HG03108 (cell line): ENCODE results near the gene PTPRN2.

ENCODE experiments used
- ATAC-seq: cut with Tn5 transposase; IDR thresholded peaks from one replicate; pipeline ENCODE4 v1.9.1; 2021; ENCODE audit warnings: moderate library complexity; ENCODE audit not compliant: unreplicated experiment

PTPRN2 gene

DNA sequence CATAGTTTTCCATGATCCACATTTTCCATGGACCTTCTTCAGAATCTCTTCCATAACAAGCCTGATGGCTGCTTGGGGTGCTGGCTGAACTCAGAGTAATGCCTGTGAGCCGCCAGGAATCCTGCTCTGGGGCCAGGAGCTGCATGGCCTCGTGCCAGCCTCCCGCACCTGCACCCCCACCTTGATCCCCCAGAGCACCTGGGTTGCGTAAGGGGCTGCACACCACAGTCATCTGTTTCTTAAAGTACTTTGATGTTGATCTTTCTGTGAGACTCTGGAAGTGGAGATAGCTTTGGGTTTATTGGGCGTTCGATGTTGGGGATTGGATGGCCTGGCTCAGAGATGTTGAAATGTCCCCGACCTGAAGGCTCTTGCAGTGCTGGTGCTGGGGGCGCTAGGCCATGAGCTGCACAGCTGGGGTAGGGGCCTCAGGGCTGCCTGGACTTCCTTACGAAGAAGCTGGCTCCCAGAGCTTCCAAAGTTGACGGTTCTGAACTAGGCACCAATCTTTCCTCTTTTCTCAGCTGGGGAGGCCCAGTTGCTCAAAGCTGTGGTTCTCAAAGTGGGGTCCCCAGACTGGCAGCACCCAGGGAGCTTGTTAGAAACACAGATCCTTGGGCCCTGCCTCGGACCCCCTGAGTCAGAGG is 716.9 kb downstream of the PTPRN2 start:
- ATAC-seq = no peak

DNA sequence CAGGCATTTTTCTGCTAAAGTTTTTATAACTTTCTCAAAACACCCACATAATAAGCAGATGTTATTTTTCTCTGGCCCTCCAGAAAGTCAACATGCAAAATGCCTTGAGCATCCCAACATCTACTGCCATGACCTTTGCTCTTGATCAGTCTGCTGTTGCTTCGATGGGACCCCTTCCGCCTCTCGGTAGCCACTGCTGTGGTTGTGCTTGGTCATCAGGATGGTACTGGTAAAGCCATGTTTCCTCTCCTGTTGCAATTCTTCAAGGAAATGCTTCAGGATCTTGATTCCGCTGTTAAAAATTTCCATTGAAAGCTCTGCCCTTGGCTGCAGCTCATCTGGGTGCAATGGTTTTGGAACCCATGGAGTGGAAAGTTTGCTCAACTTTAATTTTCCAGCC is 717.8 kb downstream of the PTPRN2 start:
- ATAC-seq = no peak

DNA sequence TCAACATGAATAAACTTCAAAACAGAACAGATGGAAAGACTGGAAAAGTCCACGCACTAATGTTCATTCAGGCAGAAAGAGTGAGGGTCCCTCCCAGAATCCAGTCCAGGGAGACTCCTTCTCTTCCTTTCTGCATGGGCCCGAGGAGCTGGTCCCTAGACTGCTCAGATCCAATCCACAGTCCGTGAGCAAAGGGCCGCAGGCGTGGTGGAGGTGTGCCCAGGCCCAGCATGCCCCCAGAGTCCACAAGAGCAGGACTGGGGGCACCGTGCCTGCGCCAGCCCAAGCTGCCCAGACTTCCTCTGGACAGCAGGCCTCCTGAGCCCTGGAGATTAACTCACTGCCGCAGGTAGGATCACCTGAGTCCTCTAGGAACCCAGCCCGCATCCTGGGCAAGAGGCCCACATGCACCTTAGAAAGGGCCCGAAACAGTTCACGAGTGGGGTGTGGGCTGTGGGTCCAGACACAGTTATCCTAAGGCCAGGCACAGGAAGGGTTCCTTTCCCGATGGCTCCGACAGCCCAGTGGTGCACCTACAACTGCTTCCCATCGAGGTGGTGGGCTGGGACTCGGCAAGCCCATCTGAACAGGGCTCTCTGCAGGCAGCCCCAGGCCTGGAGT is 719.8 kb downstream of the PTPRN2 start:
- no peak for ATAC-seq

DNA sequence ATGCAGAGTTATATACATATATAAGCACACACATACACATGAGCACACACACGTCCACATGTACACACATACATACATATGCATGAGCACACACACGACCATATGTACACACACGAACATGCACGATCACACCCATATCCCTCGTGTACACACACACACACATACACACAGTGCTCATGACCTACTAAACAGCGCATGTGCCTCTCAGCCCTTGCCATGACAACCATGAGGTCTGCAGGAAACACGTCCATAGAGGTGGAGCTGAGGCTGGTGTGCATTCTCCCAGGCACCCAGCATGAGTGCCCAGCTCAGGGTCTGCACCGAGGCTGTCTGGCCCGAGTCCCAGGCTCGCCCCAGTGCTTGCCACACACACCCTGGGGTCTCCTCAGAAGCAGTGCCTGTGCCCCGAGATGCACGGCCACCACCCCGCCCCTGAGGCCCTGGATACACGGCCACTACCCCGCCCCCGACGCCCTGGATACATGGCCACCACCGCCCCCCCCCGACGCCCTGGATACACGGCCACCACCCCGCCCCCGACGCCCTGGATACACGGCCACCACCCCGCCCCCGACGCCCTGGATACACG is 721.2 kb downstream of the PTPRN2 start:
- no peak for ATAC-seq

DNA sequence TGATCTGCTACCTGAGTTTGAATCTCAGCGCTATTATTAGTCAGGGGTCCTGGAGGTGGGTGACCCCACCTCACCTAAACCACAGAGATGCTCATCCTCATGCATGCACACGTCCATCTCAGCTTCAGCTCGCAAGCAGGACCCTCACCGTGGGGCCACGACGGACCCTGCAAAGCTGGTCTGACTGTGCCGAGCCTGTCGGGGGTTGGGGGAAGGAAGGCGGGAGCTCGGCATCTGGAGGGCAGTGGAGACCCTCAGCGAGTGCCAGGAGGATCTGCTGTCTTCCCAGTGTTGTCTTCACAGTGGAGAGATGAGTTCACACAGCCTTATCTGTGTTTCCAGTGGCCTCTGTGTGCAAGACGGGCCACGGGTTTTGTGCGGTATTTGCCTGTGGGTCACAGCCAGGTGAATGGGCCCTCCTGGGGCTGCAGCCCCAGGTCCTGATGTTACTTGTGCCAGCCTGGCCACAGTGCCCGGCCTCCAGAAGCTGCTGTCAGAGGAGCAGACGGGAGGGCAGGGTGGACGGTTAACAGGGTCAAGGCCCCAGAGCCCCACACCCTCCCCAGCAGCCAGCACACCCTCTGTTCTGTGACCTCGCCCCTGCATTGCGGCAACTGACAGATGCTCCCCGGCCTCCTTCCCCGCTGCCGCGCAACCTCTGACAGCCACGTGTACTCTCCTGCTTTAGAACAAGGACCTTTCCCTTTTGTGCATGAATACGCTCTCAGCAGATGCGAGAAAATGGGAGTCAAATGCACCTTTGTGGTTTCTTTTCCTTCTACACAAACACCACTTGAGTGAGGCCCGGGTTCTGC is 722.1 kb downstream of the PTPRN2 start:
- no peak for ATAC-seq

DNA sequence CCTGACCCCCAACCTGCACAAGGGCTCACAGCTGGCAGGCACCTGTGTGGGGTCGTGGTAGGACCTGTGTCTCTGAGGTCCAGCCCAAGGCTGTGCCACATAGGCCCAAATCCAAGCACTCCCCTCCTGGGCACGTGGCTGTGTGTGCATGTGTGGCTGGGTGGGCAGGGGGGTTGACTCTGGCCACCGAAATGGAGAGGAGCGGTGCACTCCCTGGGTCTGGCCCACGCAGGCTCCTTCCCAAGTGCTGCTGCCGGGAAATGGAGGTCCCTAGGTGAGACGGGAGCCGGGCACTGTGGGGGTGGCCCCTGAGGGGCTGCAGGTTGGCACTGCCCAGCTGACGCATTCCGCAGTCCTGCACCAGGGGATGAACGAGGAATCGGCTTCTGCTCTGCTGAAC is 722.7 kb downstream of the PTPRN2 start:
- ATAC-seq = no peak

DNA sequence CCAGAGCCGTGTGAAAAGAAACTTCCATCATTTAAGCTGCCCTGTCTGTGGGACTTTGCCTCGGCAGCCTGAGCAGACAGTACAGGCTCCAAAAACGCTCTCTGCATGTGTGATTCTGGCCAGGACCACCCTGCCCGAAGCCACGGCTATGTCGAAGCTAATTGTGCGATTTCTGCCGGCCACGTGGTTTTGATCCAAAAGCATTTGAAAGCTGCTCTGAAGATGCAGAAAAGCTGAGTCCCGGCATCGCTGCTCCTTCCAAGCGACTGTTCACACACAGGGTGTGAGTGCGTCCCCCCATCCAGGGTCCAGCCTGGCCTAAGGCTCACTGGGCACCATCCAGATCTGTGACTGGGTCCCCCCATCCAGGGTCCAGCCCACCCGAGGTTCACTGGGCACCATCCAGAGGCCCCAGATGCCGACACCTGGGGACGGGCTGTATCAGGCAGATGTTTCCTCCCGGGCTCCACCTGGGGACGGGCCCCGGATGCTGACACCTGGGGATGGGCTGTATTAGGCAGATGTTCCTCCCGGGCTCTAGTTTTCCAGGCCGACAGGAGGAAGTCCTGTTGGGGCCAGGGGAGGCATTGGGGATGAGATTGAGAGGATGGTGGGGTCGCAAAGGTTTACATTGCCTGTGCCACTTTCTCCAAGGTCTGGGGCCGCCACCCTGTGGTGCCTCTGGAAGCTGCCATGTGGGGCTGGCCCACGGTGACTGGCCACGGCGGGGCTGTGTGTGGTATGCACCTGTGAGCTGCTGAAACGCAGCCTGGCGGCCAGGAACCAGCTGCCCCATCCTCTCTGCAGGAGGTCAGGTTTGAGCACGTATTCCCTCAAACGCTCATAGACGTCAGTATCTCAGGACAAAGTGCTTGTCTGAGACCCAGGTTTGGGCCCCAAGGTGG is 723.5 kb downstream of the PTPRN2 start:
- no peak for ATAC-seq

DNA sequence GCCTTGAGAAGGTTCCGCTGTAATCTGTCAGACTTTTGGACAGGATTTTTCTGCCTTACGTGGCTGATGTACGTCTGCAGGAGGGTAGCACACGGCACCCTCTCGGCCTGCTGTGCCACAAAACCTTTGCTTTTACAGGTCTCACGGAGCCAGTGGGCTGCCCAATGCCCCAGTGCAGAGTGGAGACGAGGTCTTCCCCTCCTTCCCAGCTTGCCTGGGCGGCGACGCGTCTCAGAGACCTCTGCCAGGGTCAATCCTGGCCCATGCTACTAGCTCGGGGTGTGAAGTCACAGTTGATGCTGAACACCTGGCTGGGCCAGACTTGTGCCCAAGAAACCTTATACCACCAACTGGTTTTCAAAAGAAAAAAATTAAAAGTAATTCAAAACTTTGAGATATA is 724.4 kb downstream of the PTPRN2 start:
- no peak for ATAC-seq

DNA sequence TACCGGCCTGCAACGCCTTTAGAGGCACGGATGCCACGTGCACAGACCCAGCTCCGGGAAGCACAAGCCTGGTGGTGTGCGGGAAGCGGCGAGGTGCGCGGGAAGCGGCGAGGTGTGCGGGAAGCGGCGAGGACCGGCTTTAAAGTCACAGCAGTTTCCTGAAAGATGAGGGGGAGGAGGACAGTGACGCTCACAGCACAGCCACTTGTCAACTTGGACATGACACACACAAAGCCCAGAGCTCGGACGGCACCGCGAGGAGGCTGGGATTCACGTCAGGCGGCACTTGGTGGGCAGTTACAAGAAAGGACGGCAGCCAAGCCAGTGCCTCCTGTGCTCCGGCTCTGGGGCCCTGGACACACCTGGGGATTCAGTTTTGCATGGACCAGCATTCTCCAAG is 724.9 kb downstream of the PTPRN2 start:
- ATAC-seq = no peak

DNA sequence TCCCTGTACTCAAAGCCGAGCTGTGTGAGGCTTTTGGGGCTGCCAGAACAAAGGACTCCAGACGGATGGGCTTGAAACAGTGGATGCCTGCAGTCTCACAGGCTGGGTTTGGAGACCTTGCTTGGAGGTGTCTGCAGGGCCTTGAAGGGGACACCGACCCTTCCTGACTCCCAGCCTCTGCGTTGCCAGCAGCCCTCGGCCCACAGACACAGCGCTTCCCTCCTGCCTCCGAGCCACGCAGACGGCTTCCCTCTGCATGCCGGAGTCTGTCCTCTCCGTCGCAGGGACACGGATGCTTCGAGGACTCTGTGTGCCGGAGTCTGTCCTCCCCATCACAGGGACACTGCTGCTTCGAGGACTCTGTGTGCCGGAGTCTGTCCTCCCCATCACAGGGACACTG is 726.1 kb downstream of the PTPRN2 start:
- no peak for ATAC-seq

DNA sequence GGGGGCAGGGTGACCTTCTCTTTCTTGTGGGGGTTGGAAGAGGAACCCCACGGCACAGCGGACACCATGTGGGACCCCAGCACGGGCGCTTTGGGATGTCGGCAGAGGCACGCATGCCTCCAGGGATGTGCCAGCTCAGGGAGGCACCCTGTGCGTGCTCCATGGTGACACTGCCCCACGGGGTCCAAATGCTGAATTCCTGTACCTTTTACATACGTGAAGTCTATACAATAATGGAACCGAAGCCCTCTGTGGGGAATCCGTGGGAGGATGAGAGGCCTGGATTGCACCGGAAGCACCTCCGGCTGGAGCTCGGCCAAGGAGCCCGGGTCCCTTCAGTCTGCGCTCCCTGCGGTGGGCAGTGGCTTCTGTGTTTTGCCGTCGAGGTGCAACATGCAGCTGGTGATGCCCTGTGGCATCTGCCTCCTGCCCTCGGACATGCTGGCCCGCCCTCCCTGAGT is 726.6 kb downstream of the PTPRN2 start:
- ATAC-seq = no peak

DNA sequence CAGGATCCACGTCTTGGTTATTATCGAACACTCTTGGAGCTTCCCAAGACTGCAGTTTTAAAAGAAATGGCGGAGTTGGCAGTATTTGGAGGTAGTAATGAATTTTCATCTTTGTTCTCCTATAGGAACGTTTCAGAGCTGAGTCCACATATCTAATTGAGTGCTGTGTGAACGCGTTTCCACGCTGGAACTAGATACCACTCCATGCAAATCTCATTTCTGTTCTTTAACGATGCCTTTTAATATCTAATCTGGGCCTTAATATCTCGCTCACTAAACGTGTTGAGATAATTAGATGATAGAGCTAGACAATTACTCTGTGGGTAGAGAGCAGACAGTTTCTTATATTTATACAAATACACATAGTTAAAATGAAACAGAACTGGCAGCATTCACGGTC is 727.2 kb downstream of the PTPRN2 start:
- ATAC-seq = no peak

DNA sequence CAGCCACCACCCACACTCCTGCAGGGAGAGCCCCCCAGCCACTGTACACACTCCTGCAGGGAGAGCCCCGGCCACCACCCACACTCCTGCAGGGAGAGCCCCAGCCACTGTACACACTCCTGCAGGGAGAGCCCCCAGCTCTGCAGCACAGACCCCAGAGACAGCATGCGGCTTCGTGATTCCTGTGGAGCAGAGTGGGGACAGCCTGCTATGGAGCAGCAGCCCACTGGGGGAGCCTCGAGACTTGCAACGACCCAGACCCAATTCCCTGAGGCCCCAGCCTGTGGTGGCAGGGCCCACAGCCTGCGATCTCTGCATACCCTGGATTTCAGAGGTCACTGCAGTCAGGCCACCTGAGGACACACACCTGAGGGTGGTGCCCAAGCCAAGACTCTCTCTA is 727.7 kb downstream of the PTPRN2 start:
- ATAC-seq = no peak

DNA sequence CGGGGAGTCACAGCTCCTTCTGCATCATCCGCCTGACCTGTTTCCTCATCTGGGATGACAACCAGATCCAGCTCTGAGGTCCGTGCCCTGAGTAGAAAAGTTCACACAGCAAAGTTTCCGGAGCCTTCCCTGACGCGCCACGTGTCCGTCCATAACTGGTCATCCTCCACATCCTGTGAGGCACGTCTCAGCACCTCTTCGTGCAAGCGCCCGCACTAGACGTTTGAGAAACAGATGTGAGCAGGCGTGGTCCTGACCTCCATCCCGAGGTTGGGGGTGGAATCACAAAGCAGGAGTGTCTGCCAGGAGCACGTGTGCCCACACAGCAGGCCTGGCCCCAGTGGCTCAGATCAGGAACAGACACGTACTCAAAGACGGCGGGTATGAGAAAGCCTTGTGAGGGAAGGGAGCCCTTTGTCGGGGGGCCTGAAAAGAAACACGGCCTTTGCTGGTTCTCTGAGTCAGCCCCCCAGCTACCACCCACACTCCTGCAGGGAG is 730.0 kb downstream of the PTPRN2 start:
- no peak for ATAC-seq

DNA sequence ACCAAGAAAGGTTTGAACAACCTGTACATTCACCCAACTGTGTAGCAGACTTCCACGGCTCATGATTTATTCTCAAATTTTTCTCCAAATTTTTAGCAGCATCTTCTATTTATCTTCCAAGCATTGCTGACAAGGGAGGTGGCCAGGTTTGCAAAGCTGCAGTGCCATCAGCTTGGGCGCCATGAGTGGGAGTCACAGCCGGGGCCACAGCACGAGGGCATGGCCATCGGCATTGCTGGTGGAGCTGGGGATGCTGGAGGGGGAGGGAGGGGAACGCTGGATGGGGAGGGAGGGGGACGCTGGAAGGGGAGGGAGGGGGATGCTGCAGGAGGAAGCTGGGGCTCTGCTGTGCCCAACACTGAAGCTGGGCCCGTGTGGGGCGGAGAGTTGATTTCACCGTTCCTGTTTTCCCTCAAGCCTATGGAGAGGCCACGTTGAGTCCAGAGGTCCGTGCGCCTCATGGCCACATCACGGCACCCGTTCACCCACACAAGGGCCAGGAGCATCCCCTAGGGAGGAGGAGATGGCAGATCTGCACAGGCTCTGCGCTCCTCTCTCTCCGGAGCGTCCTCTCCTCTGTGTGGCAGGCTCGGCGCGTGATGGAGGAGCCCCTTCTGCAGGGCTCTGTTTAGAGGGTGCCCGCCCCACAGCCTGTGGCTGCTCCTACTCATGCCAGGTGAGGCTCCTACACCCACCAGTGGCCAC is 730.6 kb downstream of the PTPRN2 start:
- no peak for ATAC-seq

DNA sequence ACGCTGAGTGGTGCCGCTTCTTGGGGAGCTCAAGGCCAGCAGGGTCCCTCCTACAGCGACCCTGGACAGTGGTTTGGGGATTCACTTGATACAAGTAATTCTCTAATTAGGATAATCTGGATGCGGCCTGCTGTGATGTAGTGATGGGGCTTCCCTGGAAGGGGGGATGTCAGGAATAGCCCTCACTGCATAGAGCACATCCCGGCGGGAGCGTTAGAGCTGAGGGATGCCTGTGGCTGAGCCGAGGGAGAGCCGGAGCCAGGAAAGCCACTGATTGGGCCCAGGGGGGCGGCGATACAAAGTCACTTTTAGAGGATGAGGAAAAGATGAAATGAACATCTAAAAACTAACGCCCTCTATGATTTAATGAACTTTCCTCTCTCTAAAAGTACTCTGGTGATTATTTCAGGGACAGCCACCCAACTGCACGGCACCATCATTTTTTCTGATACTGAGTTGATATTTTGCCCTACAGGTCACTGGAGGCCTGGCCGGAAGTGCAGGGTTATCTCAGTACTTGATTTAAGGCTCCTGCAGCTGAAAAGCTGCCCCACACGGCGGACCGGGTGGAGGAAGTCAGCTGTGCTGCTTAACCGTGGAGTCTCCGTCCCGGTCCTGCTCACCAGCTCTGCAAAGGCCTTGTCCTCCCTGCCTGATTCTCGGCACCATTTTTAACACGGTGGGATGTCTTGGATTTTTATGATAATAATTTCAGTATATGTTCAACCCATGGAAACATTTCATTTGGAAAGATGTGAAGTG is 732.0 kb downstream of the PTPRN2 start:
- no peak for ATAC-seq

DNA sequence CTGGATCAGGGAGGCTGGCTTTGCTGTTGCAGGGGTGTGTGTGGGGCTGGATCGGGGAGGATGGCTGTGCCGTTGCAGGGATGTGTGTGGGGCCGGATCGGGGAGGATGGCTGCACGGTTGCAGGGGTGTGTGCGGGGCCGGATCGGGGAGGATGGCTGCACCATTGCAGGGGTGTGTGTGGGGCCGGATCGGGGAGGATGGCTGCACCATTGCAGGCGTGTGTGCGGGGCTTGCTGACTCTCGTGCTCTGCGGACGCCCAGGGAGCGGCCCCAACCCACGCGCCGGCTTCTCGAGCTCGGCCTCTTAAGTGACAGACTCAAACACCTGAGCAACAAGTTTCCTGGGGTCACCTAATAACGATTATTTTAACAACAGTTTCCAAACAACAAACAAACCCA is 732.6 kb downstream of the PTPRN2 start:
- ATAC-seq = no peak

DNA sequence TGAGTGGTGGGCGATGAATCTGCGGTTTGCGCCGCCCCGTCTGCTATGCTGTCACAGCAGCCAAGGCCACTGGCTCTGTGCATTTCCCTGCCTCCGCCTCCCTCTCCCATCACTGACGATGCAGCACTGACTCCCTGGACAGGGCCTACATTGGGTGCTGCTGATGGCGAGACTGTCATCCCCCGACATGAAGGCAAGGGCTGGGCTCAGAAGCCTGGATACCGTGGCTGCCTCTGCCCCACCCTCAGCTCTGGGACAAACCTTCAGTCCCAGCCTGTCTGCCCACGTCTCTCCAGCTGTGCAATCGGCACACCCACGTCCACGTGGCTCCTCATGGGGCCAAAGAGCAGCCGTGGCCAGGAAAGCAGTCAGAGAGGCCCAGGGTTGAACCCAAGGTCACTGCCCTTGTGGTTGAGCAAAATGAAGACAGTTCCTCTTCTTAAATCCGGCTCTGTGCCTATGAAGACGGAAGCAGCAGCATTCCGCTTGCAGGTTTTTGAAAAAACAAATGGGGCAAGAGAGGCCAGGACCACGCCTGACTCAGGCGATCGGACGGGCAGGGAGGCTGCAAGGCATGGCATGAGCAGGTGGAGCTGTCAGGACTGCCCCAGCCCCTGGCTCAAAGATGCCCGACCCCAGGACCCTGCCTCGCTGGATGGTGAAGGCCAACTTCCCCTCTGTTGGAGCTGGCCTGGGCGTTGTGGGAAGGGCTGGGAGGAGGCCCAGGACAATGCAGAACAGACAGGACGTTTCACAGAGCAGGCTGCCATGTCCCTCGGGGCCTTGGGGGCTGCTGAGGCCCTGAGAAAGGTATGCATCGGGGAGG is 733.3 kb downstream of the PTPRN2 start:
- no peak for ATAC-seq

DNA sequence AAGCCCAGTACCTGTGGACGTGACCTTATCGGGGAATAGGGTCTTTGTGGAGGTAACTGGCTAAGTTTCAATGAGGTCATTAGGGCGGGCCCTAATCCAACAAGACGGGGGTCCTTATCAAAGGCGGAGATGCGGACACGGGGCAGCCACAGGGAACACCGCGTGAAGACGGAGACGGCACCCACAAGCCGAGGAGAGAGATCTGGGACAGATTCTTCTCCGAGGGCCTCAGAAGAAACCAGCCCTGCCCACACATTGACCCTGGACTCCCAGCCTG is 733.9 kb downstream of the PTPRN2 start:
- ATAC-seq = no peak
